ENCODE results near the gene METTL23.

- TF ChIP-seq ZFP3 (CRISPR knock-in tag; IDR thresholded peaks at IDR 0.05) (no peak), ARNTL (CRISPR knock-in tag; IDR thresholded peaks at IDR 0.05; ENCODE audit: borderline replicate concordance, low read depth) (no peak), RARB (CRISPR knock-in tag; IDR thresholded peaks at IDR 0.05) (no peak), PATZ1 (CRISPR knock-in tag; IDR thresholded peaks at IDR 0.05; ENCODE audit: borderline replicate concordance) (no peak), ESRRG (CRISPR knock-in tag; IDR thresholded peaks at IDR 0.05) (no peak), CSDC2 (CRISPR knock-in tag; IDR thresholded peaks at IDR 0.05) (no peak), ISL1 (CRISPR knock-in tag; IDR thresholded peaks at IDR 0.05) (no peak), SNAI2 (CRISPR knock-in tag; IDR thresholded peaks at IDR 0.05) (no peak), TOX (CRISPR knock-in tag; IDR thresholded peaks at IDR 0.05; ENCODE audit: borderline replicate concordance) (no peak)
- TF ChIP-seq, protein P1, sequence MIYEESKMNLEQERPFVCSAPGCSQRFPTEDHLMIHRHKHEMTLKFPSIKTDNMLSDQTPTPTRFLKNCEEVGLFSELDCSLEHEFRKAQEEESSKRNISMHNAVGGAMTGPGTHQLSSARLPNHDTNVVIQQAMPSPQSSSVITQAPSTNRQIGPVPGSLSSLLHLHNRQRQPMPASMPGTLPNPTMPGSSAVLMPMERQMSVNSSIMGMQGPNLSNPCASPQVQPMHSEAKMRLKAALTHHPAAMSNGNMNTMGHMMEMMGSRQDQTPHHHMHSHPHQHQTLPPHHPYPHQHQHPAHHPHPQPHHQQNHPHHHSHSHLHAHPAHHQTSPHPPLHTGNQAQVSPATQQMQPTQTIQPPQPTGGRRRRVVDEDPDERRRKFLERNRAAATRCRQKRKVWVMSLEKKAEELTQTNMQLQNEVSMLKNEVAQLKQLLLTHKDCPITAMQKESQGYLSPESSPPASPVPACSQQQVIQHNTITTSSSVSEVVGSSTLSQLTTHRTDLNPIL (CRISPR knock-in tag; IDR thresholded peaks at IDR 0.05; ENCODE audit: low read depth): no peak
- TF ChIP-seq, protein P2, sequence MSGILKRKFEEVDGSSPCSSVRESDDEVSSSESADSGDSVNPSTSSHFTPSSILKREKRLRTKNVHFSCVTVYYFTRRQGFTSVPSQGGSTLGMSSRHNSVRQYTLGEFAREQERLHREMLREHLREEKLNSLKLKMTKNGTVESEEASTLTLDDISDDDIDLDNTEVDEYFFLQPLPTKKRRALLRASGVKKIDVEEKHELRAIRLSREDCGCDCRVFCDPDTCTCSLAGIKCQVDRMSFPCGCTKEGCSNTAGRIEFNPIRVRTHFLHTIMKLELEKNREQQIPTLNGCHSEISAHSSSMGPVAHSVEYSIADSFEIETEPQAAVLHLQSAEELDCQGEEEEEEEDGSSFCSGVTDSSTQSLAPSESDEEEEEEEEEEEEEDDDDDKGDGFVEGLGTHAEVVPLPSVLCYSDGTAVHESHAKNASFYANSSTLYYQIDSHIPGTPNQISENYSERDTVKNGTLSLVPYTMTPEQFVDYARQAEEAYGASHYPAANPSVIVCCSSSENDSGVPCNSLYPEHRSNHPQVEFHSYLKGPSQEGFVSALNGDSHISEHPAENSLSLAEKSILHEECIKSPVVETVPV (CRISPR knock-in tag; IDR thresholded peaks at IDR 0.05): no peak
Measured at GRCh38 chr17:76715496-76715830, 11.2 kb upstream of the METTL23 start.
